ENCODE measurements around the gene ATP8B3.

DNA sequence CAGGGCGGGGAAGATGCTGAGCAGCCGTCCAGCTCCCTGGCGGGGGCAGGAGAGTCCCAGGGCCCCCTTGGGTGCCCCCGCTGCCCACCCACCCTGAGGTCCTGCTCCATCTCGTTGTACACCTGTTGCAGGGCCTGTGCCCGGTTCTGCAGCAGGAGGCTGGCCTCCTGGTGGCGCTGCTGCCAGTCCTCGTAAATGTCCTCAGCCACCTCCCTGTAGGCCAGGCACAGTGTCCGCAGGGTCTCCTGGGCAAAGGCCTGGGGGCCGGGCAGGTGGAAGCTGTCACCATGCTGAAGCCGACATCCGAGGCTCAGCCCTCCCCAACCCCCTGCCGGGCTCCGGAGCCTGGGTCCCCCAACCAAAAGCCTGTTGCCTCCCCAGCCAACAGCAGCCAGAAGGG, 20.2 kb downstream of the ATP8B3 start:
- TF ChIP-seq, protein P1, sequence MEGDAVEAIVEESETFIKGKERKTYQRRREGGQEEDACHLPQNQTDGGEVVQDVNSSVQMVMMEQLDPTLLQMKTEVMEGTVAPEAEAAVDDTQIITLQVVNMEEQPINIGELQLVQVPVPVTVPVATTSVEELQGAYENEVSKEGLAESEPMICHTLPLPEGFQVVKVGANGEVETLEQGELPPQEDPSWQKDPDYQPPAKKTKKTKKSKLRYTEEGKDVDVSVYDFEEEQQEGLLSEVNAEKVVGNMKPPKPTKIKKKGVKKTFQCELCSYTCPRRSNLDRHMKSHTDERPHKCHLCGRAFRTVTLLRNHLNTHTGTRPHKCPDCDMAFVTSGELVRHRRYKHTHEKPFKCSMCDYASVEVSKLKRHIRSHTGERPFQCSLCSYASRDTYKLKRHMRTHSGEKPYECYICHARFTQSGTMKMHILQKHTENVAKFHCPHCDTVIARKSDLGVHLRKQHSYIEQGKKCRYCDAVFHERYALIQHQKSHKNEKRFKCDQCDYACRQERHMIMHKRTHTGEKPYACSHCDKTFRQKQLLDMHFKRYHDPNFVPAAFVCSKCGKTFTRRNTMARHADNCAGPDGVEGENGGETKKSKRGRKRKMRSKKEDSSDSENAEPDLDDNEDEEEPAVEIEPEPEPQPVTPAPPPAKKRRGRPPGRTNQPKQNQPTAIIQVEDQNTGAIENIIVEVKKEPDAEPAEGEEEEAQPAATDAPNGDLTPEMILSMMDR (IDR thresholded peaks at IDR 0.05) = no peak
- TF ChIP-seq POLR2A (IDR thresholded peaks at IDR 0.05) = no peak
